Fibroblast of lung (primary cell): ENCODE measurements around the gene TMEM117. TPM values are rescaled to one million over a fixed set of nuclear protein-coding genes. Genes with fewer than 3 reads are reported as not detected.

Experiments used
- DNase-seq, 2 donors: peaks; one replicate each; pipeline versions ENCODE4 v3.0.0 to v3.0.0-alpha.2; 2010; ENCODE audit warnings: low read depth in 2 of 2
- H2AFZ ChIP-seq: 2 replicates; pipeline ENCODE4 v1.5.1; 2012; ENCODE audit warnings: low read length, control low read depth, inconsistent platforms
- H3K27ac ChIP-seq: 2 replicates; pipeline ENCODE4 v1.5.1; 2011; ENCODE audit warnings: low read length, control low read depth; ENCODE audit not compliant: insufficient read depth
- H3K27me3 ChIP-seq: 2 replicates; pipeline ENCODE4 v1.5.1; 2011; ENCODE audit warnings: mild to moderate bottlenecking, low read length; ENCODE audit not compliant: control insufficient read depth, insufficient read depth
- H3K36me3 ChIP-seq: 2 replicates; pipeline ENCODE4 v1.5.1; 2011; ENCODE audit warnings: low read length; ENCODE audit not compliant: control insufficient read depth, insufficient read depth
- H3K4me1 ChIP-seq: 2 replicates; pipeline ENCODE4 v1.5.1; 2011; ENCODE audit warnings: low read length; ENCODE audit not compliant: control insufficient read depth, insufficient read depth; ENCODE audit errors: extremely low read depth
- H3K4me2 ChIP-seq: 2 replicates; pipeline ENCODE4 v1.5.1; 2011; ENCODE audit warnings: low read length, control low read depth; ENCODE audit not compliant: insufficient read depth; ENCODE audit errors: extremely low read depth
- H3K4me3 ChIP-seq, 4 experiments: fragments of 200-600 bp in 1 of 4; sonication (generic) in 1 of 4; replicated peaks in 1 of 4; 2 replicates each; pipeline ENCODE4 v1.5.1; 2011 to 2016; ENCODE audit warnings: low read length in 4 of 4, low read depth in 3 of 4, mild to moderate bottlenecking in 3 of 4, control low read depth in 2 of 4, inconsistent platforms in 1 of 4, mixed read lengths in 1 of 4; ENCODE audit not compliant: insufficient read depth in 1 of 4; ENCODE audit errors: control extremely low read depth in 1 of 4
- H3K79me2 ChIP-seq: 2 replicates; pipeline ENCODE4 v1.5.1; 2012; ENCODE audit warnings: mild to moderate bottlenecking, low read length, inconsistent platforms; ENCODE audit not compliant: control insufficient read depth, insufficient read depth
- H3K9ac ChIP-seq: 2 replicates; pipeline ENCODE4 v1.5.1; 2011; ENCODE audit warnings: mild to moderate bottlenecking, low read length, control low read depth; ENCODE audit not compliant: insufficient read depth
- H3K9me3 ChIP-seq: 2 replicates; pipeline ENCODE4 v1.5.1; 2012; ENCODE audit warnings: low read depth, low read length; ENCODE audit not compliant: control insufficient read depth, insufficient read depth
- H4K20me1 ChIP-seq: 2 replicates; pipeline ENCODE4 v1.5.1; 2011; ENCODE audit warnings: low read length; ENCODE audit not compliant: control insufficient read depth, insufficient read depth; ENCODE audit errors: extremely low read depth
- CTCF ChIP-seq, 2 donors: IDR thresholded peaks in 1 of 2; conservative IDR thresholded peaks in 1 of 2; 1 replicate in 1 of 2; 2 replicates in 1 of 2; pipeline ENCODE4 v1.5.1; 2011 to 2012; ENCODE audit warnings: low read length in 2 of 2, control low read depth in 1 of 2, inconsistent platforms in 1 of 2, low read depth in 1 of 2, mild to moderate bottlenecking in 1 of 2
- EZH2 ChIP-seq: IDR thresholded peaks from 2 replicates; pipeline ENCODE4 v1.5.1; 2012; ENCODE audit warnings: low read length, control low read depth, mild to moderate bottlenecking; ENCODE audit errors: missing control alignments
- polyA plus RNA-seq, 2 donors: library from polyadenylated mRNA; depleted of rRNA in 1 of 2; stranded (reverse) in 1 of 2; unstranded in 1 of 2; fragments of >200 nt; gene quantifications; 2 replicates each; pipeline ENCODE4 v1.2.1, GENCODE V29; 2011 to 2012; ENCODE audit warnings: missing spikeins in 1 of 2
- total RNA-seq: library from RNA; depleted of rRNA; stranded (reverse); fragments of >200 nt; gene quantifications from 2 replicates; pipeline ENCODE4 v1.2.1, GENCODE V29; 2014

The TMEM117 gene
- total and polyA plus RNA-seq, 2 donors (not counting 1 experiment from before 2014, with no cell fraction given) = 7.6 to 7.8 TPM

GRCh38 chr12:43899574-43899973 is 63.7 kb downstream of the TMEM117 start:
- no peaks in the 10 kb centered on the region for H3K36me3 ChIP-seq
- H3K9me3 ChIP-seq = no peaks in the 10 kb centered on the region
- no peak overlapping the region for H3K9ac ChIP-seq
- H3K4me1 ChIP-seq = no peaks in the 10 kb centered on the region
- no peak overlapping the region for H2AFZ ChIP-seq
- no peaks in the 10 kb centered on the region for H3K79me2 ChIP-seq
- no peak overlapping the region for H3K4me3 ChIP-seq
- DNase-seq = no peak
- no peak overlapping the region for H3K4me2 ChIP-seq
- no peaks in the 10 kb centered on the region for H4K20me1 ChIP-seq
- H3K27me3 ChIP-seq = no peaks in the 10 kb centered on the region
- no peak for TF ChIP-seq EZH2
- TF ChIP-seq CTCF (conservative IDR thresholded peaks at IDR 0.05 in 1 of 2, IDR thresholded peaks at IDR 0.05 in 1 of 2; ENCODE audit: low read depth in 1 of 2, low read length in 2 of 2) = no peak
- no peak overlapping the region for H3K27ac ChIP-seq

- Histone ChIP-seq H3K4me1 (no peaks in the 10 kb centered on the region), H3K4me3 (no peak overlapping the region), H3K9me3 (no peaks in the 10 kb centered on the region), H3K79me2 (no peaks in the 10 kb centered on the region), H2AFZ (no peak overlapping the region), H3K27ac (no peak overlapping the region), H4K20me1 (no peaks in the 10 kb centered on the region), H3K36me3 (no peaks in the 10 kb centered on the region), H3K27me3 (no peaks in the 10 kb centered on the region), H3K9ac (no peak overlapping the region), H3K4me2 (no peak overlapping the region)
- no peak for DNase-seq
- TF ChIP-seq EZH2 = no peak
- no peak for TF ChIP-seq CTCF (conservative IDR thresholded peaks at IDR 0.05 in 1 of 2, IDR thresholded peaks at IDR 0.05 in 1 of 2; ENCODE audit: low read depth in 1 of 2, low read length in 2 of 2)
Measured at GRCh38 chr12:43903686-43904085, 67.8 kb downstream of the TMEM117 start.

- no peak for DNase-seq
- H3K36me3 ChIP-seq = no peaks in the 10 kb centered on the region
- no peak for TF ChIP-seq CTCF (conservative IDR thresholded peaks at IDR 0.05 in 1 of 2, IDR thresholded peaks at IDR 0.05 in 1 of 2; ENCODE audit: low read depth in 1 of 2, low read length in 2 of 2)
- no peak for TF ChIP-seq EZH2
Measured at GRCh38 chr12:43912859-43913258, 77.0 kb downstream of the TMEM117 start.

More at GRCh38 chr12:43912859-43913258, 77.0 kb downstream of the TMEM117 start:
- no peak overlapping the region for H3K9ac ChIP-seq
- H3K4me3 ChIP-seq = no peak overlapping the region
- H3K9me3 ChIP-seq = no peaks in the 10 kb centered on the region
- H2AFZ ChIP-seq = no peak overlapping the region
- H4K20me1 ChIP-seq = no peaks in the 10 kb centered on the region
- H3K4me1 ChIP-seq = no peaks in the 10 kb centered on the region
- H3K27me3 ChIP-seq = no peaks in the 10 kb centered on the region
- H3K4me2 ChIP-seq = no peak overlapping the region
- H3K27ac ChIP-seq = no peak overlapping the region
- no peaks in the 10 kb centered on the region for H3K79me2 ChIP-seq
